KOPT-K1 (cell line): ENCODE data around the gene TXLNB.

ENCODE experiments used
- H3K27ac ChIP-seq: fragments of 200-600 bp; sonication (generic); 2 replicates; pipeline ENCODE4 v1.5.1; 2016; ENCODE audit warnings: antibody characterized with exemption, mild to moderate bottlenecking, low read depth, low read length; ENCODE audit not compliant: poor library complexity, severe bottlenecking
- H3K36me3 ChIP-seq: fragments of 200-600 bp; sonication (generic); 2 replicates; pipeline ENCODE4 v1.5.1; 2017; ENCODE audit warnings: antibody characterized with exemption, mild to moderate bottlenecking, low read length, moderate library complexity; ENCODE audit not compliant: insufficient read depth
- H3K9me3 ChIP-seq: fragments of 200-600 bp; sonication (generic); 2 replicates; pipeline ENCODE4 v1.5.1; 2017; ENCODE audit warnings: antibody characterized with exemption, low read length, mild to moderate bottlenecking; ENCODE audit not compliant: insufficient read depth, poor library complexity, severe bottlenecking

TXLNB gene

DNA sequence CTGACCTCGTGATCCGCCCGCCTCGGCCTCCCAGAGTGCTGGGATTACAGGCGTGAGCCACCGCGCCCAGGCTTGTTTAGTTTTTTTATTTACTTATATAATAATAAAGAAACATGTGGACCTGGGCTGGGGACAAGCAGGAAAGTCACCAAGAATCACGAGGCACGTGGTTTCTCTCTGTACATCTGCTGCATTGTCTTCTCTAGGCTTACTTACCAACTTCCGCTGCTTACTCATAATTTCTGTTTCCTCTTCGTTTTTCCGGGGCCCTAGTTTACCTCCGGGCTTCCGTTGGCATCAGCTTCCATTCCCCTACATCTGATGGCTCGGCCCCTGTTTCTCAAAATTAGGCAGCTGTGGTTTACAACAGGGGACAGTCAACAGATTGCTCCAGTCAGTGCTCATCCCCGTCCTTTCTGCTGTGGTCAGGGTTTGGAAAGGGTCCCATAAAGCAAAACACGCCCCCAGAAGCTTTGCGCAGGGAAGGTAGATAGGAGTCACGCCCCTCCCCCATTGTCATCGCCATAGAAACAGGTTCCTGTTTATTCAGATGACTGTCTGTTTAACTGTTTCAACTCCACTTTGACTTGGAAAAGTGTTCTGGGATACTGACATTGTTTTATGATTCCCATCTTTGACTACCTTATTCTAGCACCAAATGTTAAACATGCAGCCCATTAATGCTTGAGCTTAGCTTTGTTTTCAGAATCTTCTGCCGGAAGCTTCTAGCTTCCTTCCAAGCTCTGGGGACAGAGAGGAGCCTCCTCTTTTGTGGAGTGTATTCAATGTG is 31.9 kb upstream of the TXLNB start:
- peaks cover 12% of the 10 kb centered on the region for H3K9me3 ChIP-seq
- peak overlapping the region; percentile 97 for H3K27ac ChIP-seq
- no peaks in the 10 kb centered on the region for H3K36me3 ChIP-seq

DNA sequence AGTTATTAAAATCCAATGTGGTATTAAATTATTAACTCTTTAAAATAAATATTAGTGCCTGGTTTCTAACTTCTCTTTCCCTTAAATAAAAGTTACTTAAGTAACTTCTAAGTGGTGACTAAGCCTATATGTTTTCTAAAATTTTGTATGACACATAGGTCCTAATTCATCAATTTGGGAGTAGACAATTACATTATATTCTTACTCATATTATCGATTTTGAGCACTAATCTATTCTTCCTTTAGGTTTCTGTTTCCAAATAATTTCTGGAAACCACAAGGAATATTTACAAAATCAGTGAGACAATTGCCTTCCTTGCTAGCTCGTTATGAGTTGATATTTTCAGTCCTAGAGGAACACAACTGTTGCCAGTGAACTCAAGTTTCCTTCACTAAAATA is 28.3 kb upstream of the TXLNB start:
- Histone ChIP-seq H3K27ac (peak overlapping the region; percentile 97), H3K9me3 (peaks cover 21% of the 10 kb centered on the region), H3K36me3 (no peaks in the 10 kb centered on the region)

DNA sequence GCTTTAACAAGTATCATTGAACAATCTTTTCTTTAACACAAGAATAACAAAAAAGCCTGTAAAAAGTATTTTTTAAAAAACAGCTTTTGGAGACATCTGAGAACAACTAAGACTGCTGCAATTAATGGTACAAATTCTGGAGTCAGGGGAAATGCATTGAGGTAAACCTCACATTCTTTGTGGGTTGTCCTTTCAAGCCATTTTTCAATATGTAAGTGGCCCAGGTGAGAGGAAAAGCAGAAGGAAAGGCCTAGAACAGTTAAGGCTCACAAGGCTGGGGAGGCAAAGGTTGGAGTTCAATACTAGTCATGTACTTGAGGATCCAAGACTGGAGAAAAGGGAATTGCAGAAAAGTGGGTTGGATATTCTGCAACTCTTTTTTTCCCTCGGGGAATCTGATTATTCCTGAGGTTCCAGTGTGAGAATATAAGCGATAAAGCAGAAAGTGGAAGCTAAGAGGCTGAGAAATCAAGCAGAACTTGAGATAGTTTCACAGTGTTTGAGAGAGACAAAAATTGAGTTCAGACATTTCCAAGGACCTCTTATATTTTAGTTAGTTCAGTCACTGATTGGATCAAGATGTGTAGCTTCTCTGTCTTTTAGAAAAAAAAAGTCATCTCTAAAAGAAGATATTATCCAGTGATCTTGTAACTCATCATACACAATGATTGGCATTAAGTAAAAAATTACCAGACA is 25.0 kb upstream of the TXLNB start:
- Histone ChIP-seq H3K36me3 (no peaks in the 10 kb centered on the region), H3K27ac (peak overlapping the region; percentile 27)

DNA sequence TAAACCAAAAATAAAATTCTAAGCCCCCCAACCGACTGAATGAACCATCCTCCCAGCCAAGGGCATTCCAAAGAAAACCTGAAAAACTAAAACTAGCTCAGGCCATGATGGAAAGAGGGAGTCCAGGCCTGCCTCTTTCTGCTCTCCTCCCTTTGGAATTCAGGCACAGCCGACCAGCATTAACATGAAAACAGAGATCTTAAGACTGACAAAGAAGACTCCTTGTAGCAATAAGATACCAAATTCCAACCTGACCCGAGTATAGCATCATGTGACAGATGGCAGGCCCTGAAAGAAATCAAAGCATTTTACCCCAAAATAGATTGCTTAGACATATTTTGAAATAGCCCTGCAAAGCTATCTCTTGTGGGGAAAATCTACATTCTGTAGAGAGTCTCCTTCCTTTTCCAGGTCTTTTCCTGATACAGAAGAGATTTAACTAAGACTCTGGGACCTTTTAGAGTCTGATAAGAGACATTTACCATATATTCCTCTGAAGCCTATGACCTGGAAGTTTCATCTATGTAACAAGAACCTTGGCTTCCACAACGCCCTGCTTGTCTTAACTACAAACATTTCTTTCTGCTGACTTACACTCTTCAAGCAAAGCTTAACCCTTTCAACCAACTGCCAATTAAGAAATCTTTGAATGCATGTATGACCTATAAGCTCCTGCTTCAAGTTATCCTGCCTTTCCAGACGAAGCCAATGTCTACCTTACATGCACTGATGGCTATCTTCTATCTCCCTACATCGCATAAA is 22.2 kb upstream of the TXLNB start:
- H3K36me3 ChIP-seq = no peaks in the 10 kb centered on the region
- no peak overlapping the region for H3K27ac ChIP-seq
- H3K9me3 ChIP-seq = peaks cover 8% of the 10 kb centered on the region

More for the DNA sequence above, 25.0 kb upstream of the TXLNB start:
- H3K9me3 ChIP-seq = peaks cover 8% of the 10 kb centered on the region

DNA sequence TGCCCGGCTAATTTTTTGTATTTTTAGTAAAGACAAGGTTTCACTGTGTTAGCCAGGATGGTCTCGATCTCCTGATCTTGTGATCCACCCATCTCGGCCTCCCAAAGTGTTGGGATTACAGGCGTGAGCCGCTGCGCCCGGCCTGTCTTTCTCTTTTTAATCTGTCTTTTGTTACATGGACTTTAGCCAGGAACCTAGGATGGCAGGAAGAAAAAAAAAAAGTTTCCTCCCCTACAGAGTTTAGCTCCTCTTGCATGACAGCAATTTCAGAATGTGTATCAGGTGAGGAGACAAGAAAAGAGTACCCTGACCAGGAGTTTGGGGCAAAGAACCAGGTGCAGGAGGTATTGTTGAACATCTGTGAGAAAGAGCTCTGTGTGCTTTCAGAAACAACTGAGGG is 21.4 kb upstream of the TXLNB start:
- peaks cover 8% of the 10 kb centered on the region for H3K9me3 ChIP-seq
- no peaks in the 10 kb centered on the region for H3K36me3 ChIP-seq
- no peak overlapping the region for H3K27ac ChIP-seq

DNA sequence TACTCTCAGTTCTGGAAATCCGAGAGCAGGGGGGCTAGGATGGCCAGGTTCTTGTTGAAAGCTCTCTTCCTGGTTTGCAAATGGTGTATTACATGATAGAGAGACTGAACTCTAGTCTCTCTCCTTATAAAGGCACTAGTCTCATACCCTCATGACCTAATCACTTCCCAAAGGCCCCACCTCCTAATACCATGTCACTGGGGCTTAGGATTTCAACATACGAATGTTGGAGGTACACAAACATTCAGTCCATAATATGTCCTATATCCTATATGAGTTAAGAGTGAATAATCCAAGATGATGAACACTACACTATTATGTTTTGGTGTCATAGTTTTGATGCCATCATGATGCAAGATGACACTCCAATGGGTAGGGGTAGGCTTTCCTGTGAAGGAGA is 20.0 kb upstream of the TXLNB start:
- Histone ChIP-seq H3K27ac (peak overlapping the region; percentile 41), H3K36me3 (no peaks in the 10 kb centered on the region), H3K9me3 (peaks cover 1% of the 10 kb centered on the region)

DNA sequence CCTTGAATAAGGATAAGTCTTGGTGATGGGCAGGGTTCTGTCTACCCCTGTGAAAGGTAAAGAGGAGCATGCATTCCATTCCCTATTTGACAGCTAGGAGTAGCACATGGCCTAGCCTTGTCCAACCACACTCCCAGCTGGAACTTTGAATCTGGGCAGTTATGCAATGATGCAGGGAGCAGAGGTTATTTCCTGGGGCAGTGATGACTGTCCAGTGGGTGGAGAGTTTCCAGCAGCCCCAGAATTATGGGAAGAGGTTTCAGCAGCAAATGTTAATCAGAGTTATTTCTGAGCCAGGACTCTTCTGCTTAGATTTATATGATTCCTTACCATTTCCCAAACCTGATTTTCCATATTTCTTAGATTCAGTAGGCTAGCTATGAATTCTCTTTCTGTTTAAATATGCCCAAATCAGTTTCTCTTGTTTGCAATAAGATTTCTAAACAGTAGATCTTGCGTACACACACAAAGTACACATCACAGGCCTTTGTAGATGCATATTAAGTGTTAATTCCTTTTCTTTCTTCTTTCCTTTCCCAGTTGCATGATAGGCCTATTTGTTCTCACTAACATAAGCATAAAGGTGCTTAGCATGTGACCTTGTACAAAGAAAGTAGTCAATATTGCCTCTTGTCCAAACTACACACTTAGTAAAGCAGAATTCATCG is 17.3 kb upstream of the TXLNB start:
- no peaks in the 10 kb centered on the region for H3K9me3 ChIP-seq
- no peaks in the 10 kb centered on the region for H3K36me3 ChIP-seq
- no peak overlapping the region for H3K27ac ChIP-seq

DNA sequence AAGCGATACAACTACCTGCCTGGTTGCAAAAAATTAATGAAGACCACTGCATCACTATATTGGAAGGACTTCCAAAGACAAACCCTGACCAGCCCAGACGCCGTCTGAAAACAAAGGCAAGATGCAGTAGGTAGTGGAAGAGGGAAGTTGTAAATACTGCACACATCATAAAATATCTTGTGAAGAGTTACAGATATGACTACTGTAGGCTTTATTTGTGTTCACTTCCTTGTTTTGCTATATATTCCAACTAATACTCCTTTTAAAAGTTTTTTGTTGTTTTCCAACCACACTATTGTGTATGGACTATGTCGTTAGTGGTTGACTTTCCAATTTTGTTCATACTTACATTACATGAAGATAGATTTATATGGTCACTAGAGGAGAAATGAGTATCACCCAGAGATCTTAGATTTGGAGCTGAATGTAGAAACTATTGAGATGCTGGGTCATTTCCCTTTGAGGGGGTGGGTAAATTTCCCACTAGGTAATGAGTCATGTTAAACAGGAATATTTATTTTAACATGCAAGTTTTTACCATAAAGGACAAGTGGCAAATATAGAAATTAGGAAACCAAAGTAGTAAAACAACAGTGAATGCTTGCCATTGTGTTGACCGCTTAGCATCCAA is 16.6 kb upstream of the TXLNB start:
- H3K9me3 ChIP-seq = no peaks in the 10 kb centered on the region
- no peaks in the 10 kb centered on the region for H3K36me3 ChIP-seq

DNA sequence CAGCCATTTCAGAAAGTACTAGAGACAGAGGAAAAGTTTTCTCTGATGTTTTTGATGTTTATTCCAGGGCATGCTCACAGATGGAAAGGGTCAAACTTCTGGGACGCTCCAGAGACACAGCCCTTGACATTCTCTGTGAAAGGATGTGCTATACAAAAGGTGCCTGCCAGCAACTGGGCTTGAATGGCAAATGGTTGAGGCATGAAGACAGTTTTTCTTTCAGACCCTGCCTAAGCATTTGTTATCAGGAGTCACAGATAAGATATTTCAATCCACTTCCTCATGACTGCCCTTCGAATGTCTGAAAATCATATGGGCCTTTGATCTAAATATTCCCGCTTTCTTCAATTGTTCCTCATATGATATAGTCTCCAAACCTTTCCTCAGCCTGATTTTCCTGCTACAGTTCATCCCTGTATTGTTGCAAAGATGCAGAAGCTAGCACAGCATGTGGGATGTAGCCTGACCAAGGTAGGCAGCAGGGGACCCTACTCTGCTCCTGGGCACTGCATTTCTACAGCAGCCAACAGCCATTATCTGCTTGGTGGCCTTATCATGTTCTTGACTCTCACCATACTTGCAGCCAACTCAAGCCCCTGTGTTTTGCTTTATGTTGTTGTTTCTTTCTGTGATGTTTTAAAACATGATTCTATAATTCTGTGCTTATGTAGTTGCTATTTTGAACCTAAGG is 14.6 kb upstream of the TXLNB start:
- Histone ChIP-seq H3K9me3 (no peaks in the 10 kb centered on the region), H3K27ac (no peak overlapping the region), H3K36me3 (no peaks in the 10 kb centered on the region)

More for the DNA sequence above, 16.6 kb upstream of the TXLNB start:
- H3K27ac ChIP-seq = no peak overlapping the region

DNA sequence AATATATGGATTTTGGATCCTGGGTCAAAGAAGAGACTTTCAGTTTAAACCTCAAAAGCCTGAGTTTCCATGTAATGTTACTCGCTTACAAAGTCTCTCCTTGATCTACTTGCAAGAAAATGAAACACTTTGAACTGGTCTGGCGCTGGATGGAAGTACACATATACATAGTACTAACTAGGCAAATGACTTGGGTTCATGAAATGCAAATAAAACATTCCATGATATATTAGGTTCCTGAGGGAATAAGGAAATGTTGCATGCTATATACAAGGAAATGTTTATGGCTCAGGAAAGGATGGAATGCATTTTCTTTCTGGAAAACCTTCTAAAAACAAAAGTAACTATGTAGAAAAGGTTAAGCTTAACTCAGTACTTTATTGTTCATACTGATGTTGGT is 11.4 kb upstream of the TXLNB start:
- no peaks in the 10 kb centered on the region for H3K9me3 ChIP-seq
- H3K36me3 ChIP-seq = no peaks in the 10 kb centered on the region
- H3K27ac ChIP-seq = no peak overlapping the region

DNA sequence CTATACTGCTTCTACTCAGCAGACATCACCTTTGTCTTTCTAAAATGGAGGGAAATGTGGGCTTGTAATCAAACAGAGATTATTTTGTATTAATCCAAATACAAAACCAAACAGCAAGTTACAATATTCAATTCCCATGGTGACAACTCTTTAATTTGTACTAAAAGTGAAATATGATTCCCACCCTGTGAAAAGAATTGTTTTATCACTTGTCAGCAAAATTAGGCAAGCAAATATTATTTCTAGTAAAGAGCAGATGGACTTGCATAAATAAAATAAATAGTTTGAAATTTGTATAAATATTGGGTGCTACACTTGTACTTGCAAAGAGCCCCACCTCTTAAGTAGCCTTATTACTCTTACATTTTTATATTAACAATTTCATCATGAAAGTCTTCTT is 6.1 kb upstream of the TXLNB start:
- no peak overlapping the region for H3K27ac ChIP-seq
- no peaks in the 10 kb centered on the region for H3K9me3 ChIP-seq
- no peaks in the 10 kb centered on the region for H3K36me3 ChIP-seq

DNA sequence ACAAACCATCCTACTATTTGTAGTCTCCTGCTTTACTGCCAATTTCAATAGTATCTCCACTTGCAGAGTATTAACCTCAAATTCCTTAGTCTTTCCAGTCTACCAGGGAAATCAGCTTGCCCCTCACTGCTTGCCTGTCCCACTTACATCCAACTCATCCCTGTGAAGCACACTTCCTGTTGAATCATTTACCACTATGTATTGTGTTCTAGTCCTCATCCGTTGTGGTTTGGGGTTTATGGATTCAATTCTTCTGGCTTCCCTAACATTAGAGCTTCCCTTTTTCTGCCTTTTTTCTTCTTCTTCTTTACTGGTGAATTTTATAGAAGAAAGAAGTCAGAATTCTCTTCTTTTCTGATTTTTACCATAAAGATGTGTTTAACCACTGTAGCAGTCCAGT is 5.1 kb upstream of the TXLNB start:
- H3K36me3 ChIP-seq = no peaks in the 10 kb centered on the region
- no peak overlapping the region for H3K27ac ChIP-seq
- no peaks in the 10 kb centered on the region for H3K9me3 ChIP-seq

DNA sequence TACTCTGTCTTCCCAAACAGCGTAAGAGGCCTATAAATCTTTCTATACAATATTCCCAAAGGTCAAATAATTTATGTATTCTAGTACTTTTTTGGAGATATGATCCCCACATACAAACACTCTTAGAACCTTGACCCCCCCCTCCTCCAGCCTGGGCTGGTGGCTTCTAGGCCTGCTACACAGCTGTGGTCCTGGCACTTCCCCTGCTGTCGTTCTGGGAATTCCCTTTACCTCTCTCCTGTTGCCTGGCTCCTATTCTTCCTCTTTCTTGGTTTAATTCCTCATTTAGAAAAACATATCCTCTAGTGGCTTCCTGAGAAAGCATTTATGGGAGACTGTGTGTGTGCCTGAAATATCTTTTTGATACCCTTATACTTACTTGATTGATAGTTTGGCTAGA is 4.1 kb upstream of the TXLNB start:
- Histone ChIP-seq H3K27ac (no peak overlapping the region), H3K36me3 (no peaks in the 10 kb centered on the region), H3K9me3 (no peaks in the 10 kb centered on the region)

DNA sequence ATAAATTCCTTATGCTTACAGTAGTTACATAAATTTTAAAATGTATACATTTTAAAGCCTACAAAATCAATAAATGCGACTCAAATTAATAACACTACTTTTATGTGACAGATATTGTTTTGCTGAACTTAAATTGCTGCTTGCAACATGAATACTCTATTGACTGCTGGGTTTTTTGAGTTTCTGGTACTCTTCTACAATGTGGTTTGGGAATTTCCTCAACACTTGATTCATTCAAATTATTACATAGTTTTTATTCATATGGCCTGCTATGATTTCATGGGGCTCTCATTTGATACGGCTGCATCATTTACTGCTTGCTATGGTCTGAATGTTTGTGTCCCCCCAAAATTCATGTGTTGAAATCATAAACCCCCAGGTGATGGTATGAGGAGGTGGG is 2.3 kb upstream of the TXLNB start:
- H3K36me3 ChIP-seq = no peaks in the 10 kb centered on the region
- no peaks in the 10 kb centered on the region for H3K9me3 ChIP-seq
- H3K27ac ChIP-seq = no peak overlapping the region
